ENCODE data around the gene AFF2. TPM values are rescaled to one million over a fixed set of nuclear protein-coding genes. Genes with fewer than 3 reads are reported as not detected.

The AFF2 gene
- total RNA-seq, 1 experiment from 2014 or later, result 0.06 TPM

DNA sequence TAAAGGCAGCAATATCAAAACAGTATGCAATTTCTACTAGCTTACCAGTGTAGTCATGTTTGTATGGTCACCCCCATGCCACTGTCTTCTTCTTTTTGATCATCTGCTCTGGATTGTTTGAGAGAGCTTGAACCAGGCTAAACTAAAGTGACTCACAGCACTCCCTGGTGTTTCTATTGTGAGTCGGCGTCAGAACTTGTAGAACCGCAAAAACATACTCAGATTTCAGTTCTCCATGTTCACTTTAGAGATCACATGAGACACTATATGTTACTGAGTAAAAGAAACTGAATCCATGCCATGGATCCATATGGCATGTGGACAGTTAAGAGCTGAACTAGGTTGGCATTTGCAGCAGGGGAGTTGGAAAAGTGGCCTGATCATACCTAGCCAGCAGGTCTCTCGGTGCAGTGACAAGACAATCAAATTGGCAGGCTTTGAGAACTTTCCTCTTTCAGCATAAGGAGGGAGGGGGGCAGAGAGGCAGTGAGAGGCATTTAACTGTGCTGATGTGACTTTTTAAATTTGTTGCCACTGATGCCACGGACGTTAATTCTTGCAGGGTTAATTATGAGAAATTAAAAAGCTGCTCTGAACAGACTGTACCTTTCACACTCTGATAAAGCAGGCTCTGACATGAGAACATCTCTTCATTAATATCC is 88.4 kb downstream of the AFF2 start:
- DNase-seq (ENCODE audit: low read depth), result no peak

DNA sequence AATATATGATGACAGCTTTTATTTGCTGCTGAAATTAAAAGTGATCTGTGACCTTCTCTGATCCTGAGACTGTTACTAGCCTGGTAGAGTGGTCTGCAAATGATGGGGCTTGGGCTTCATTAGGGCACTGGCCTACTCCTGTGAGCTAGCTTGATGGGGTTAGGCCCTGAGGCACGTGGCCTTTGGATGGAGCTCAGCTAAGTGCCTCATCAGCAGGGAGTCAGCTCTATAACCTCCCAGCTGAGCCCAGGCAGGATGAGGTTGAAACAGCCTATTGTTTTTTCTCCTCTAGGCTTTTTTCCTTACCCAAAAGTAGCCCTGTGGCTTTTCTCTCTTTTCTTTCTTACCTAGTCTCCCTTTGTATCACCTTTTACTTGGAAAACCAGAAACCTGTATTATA is 92.2 kb downstream of the AFF2 start:
- no peak for DNase-seq (ENCODE audit: low read depth)

DNA sequence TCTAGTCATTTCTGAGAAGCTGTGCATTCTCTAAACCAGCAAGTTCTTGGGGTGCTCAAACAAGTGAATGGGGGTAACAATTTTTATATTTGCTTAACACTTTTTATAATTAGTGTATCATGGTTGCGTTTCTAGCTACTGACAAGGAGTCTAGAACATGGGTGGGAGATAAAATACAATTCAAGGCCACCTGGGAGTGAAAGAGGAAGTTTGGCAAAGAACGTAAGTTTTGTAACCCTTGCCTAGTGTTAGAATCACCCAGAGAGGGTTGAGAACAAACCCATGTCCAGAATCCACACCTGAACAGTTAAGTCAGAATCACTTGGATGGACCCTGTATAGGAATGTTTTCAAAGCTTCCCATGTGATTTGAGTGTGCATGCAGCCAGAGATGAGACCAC is 92.7 kb downstream of the AFF2 start:
- no peak for DNase-seq (ENCODE audit: low read depth)

DNA sequence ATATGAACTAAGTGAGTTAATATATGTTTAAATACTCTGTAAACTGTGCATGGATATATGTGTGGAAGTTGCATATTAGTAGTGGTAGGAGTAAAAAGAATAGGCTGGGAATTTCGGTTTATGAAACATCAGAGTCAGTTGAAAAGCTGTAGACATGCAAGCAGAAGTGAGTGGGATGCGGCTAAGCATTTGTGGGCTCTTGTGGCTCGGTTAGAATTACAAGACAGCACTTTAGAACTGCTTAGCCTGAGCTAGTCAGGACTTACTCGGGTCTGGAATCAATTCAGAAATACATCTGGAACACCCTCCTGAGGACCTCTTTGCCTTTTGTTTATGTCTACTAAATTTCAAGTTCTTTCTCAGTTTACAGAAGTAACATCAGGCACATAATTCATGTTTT is 93.6 kb downstream of the AFF2 start:
- no peak for DNase-seq (ENCODE audit: low read depth)

DNA sequence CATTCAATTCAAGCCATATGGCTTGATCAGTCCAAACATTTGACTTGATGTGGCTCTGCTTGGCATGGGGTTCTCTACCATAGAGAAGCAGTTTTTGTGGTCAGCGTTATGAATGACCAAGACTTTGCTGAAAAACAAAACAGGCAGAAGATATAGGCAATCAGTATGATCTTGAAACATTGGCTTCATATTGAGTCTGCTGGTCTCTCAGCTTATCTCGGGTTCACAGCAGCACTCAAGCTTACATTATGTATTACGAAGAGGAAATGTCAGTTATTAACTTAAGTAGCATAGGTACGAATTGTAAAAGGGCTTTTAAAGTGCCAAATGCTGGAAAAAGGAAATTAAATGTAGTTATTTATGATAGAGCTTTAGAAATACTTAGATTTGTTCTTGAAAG is 99.0 kb downstream of the AFF2 start:
- DNase-seq (ENCODE audit: low read depth), result no peak

DNA sequence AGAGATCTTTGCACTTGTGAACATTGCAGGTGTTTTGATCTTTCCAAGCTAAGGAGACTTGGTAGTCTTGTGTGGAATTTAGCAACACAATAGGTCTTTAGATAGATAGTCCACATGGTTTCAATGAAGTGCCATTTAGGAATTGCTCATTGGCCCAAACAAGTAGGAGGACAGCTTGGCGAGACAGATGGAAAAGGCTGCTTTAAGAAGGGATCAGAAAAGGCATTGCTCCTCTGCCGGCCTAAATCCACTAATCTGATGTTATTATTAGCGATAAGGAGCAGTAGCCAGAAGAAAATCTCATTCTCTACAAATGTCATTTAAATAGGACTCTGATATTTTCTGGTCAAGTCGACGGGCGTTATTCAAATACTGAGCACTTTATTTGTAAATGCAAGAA is 99.7 kb downstream of the AFF2 start:
- no peak for DNase-seq (ENCODE audit: low read depth)

DNA sequence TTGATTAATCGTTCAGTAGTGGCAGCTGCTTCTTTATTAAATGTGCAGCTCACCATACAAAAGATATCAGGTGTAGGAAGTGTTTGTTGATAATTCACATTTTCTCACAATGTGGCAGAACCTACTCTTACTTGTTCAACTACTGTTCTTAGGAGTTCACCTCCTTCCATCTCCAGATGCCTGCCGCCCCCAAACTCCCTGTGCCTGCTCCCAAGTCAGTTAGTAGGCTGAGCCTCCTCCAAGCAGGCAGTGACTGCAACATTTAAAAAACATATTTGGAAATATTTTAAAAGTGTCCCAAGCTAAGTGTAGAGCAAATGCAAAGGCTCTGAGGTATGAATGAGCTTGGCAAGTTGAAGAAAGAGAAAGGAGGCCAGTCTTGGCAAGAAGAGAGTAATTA is 100.2 kb downstream of the AFF2 start:
- no peak for DNase-seq (ENCODE audit: low read depth)

DNA sequence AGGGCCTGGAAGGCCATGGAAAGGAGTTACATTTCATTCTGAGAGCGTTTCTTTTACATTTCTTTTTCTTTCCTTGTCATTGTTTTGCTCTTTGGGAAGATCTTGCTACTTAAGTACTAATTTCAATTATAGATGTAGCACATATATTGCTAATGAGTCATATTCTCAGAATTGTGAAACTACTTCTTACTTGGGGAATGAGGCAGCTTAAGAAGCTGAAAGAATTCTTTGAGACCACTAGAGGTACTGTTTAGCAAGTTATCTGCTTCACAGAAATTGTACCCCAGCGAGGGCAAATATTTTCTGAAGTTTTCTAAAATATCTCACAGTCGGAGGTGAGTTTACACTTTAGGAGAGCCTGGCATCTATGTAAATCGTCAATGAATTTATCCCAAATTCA is 100.6 kb downstream of the AFF2 start:
- DNase-seq (ENCODE audit: low read depth), result no peak

DNA sequence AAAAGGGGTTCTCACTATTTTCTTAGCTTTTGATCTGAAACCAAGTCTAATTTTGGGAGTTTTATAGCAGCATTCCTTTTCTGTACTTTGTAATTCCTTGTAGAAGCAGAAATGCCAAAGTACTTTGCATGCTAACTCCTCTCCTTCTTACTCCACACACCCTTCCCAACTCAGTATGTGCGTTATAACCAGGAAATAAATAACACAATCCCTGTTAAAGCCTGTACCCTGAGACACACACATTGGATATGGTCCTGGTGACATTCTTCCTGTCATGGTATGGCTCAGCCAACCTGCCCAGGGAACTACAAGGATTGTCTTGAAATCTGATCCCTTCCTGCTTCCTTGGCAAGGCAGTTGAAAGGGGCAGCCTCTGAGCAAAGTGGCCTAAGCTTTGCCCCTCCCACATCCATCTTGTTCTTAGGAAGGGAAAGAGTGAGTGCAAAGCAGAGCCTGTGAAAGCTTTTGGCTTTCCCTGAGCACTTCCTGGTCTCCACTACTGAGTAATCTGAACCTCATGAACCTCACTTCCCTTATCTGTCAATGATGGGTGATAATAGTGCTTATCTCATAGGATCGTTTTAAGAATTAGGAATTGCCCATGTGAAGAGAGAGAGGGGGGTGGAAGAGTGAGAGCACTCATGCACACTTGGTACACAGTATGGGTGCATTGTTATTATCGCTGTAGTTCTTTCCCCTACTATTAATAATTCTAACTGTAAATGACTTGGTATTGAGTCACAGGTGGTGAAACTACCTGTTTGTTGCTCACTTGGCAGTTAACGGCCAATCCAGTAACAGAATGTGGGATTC is 109.3 kb downstream of the AFF2 start:
- DNase-seq (ENCODE audit: low read depth), result no peak

DNA sequence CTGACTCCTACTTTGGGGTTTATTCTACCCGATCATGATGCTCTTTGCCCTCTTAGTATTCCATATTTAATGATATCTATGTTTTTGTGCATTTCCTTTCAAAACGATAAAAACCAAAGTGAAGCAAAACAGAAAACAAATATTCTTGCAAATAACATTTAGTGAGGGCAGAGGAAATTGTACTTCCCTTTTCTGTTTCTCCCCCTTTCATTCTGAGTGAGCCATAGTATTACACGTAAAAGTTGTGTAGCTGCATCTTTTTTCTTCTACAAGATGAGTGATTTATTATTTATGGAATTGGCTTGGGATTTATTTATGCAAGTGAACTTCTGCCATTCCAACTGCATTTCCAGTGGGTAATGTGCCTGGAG is 109.9 kb downstream of the AFF2 start:
- no peak for DNase-seq (ENCODE audit: low read depth)

DNA sequence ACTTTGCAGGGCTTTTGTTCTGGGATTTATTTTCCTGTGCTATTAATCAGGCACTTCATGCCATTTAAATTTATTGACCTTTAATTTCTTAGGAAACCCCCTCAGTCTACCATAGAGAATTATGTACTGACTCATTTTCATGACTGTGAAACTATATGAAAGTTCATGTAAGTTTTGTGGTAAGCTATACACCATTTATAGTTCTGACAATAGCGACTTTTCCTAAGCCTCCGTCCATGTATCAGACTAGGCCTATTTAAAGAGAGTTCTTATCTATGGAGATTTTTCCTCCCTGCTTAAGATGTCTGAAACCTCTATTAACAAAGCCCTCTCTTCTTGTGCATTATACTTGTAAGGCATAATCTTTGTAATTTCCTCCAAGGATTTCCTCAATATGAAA is 111.6 kb downstream of the AFF2 start:
- no peak for DNase-seq (ENCODE audit: low read depth)

DNA sequence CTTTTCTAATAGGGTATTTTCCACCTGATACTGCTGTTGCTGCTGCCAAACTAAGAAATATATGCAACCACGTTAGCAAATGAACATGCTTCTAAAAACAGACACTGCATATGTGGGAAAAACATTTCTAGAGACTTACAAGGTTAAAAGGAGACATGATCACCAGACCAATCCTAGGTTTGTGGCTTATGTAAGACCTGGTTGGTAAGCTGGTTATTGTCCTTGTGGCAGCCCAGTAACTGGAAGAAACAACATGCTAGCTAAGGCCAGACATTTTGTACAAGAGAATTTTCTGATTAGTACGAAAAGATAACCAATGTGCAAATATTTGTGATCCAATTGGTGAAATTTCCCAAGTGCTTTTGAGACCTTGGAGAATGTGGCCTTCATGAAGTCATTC is 112.0 kb downstream of the AFF2 start:
- DNase-seq (ENCODE audit: low read depth), result no peak

DNA sequence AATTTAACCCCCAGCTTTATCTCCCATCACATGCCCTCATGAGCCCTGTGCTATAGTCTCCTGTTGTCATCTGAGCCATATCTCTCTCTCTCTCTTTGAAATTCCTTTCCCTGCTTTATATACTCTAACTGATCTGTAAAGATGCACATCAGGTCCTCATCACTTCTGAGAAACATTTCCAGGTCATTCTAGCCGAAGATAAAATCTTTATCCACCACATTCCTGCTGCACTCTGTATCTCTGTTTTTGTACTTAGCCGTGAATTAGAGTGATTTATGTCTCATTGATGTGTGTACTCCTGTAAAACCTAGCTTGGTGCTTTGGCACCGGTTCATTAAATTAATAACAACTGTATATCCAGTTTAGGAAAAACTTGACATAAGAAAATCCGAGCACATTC is 113.2 kb downstream of the AFF2 start:
- no peak for DNase-seq (ENCODE audit: low read depth)

DNA sequence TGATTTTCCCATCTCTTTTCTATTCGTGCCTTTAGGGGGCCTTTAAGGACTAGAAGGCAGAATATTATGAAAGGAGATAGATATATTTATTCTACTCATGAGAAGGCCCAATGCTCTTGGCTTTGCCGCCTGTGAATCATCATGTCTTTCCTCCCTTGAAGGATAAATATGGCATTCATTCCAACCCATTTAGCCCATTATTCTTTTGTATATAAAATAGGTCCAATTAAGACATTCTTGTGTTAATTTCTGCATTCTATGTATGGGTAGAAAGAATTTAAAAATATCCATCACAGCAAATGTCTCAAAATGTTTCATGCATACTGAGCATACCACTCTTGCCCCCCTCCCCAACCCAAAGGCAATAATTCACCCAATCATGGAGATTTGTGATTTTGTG is 115.1 kb downstream of the AFF2 start:
- DNase-seq (ENCODE audit: low read depth), result no peak

DNA sequence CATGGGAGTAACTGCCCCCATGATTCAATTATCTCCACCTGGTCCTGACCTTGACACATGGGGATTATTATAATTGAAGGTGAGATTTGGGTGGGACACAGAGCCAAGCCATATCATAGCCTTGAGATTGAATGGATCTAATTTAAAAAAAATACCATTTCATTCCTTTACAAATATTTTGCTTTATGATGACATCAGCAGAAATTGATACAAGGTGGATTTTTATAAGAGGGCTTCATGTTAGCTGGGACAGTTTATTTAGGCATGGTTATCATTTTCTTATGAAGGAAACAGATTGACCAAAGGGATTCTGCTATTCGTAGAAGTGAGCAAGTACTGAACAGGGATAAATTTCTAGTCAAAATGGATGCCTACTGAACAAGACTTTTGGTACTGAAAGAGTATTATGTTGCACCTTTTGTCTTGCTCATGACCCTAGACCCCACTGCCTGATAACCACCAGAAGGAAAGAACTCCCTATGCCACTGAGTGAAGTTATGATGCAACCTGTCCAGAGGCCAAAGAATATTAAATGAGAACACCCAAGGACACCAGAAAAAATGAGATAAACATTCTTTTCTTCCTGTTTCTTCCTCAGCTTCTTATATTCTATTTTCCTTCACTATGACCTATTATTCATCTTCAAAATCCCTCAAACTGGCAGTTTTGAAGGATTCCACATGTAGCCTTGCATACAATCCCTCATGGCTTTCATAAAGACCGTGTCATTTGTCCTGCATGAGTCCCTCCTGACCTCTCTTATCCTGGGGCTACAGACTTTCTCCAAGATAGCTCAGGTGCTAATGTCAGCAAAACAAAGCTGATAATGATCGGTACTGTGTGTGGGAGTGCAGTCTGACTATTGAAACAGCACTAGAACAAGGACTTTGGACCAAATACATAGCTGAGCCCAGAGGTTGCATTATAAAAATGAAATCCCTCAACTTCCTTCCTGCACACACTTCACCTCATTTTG is 118.3 kb downstream of the AFF2 start:
- DNase-seq (ENCODE audit: low read depth), result no peak

DNA sequence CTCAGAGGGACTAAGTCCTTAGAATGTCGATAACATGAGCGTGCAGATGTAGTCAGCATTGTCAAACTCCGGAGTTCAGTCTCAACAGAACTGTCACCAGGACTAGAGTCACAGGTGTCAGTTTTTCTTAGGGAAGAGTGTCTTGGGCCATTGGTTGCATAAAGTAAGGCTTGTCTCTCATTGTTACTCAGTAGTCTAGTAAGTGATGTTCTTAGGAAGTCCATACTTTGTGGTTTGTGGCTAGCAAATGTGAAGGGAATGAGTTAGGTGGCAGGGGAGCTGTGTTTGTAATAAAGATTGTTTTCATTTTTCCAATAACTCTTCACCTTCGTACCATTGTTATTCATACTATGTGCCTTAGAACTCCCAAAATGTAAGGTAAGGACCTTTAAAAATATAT is 119.6 kb downstream of the AFF2 start:
- DNase-seq (ENCODE audit: low read depth), result no peak

DNA sequence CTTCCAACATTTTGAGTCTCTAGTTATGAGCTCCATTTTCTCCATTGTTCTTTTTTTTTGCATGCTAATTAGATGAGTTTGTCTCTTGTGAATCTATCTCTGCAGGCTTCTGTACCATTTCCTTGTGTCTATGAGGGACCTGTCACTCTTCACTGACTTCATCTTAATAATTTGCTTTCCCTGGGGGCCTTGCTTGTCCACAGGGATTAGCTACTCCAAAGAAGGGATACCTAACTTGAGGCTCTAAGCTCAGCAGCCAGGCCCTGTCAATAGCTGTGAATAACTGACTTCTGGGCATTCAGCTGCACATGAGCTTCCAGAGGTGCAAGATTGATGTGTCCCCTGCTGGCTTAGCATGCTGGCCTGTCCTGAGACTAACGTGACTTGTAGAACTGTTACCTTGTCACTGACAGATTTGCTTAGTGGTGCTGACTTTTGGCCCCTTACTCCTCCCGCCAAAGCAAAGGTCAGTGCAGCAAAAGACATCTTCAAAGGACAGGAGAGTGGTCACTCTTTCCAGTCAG is 124.6 kb downstream of the AFF2 start:
- no peak for DNase-seq (ENCODE audit: low read depth)

DNA sequence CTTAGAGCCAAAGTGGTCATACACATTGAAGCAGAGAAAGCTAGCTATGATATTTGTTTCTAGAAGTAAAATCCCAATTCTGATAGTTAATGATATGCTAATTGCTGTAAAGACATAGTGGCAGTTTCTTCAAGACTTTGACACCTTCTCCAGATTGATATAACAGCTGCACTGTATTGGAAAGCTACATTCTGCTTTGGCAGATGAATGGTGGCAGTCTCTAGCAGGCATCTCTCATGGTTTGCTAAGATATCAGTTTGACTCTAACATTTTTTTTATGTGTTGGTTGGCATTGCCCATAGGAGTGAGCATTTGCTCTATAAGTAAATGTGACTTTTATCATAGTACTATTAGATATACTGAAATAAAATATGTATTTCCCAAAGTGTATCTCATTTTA is 128.2 kb downstream of the AFF2 start:
- no peak for DNase-seq (ENCODE audit: low read depth)

DNA sequence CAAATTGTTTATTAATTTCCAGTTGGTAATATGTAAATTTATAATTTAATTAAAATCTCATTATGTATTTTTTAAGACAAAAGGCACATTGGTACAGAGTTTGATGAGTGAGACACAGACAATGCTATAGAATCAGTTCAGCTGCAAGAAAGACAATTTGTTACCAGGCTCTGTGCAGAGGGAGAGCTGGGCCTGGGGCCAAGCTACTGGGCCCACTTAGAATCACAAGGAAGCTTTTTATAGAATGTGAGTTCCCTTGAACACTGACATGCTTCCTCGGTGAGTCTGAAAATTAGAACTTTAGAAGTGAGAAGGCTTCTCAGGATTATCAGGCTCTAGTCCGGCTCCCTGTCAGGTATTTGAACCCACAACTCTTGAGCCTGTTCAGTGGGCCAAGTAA is 129.0 kb downstream of the AFF2 start:
- no peak for DNase-seq (ENCODE audit: low read depth)

DNA sequence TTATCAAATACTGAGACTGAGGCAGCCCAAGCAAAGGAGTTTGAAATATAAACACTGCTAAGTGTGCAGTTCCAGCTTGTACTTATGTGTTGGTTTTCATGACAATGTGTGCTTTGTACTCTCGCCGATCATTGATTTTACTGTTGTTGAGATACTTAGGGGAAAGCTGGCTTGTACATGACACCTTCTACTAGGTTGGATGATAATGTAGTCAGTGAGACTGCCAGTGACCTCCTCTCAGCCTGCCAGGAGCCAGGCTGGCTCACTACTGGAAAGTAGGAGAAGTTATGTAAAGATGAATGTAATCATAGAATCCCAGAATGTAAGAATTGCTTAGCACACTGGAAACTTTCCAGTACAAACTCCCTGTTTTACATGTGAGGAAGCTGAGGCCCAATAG is 132.0 kb downstream of the AFF2 start:
- DNase-seq (ENCODE audit: low read depth), result no peak

DNA sequence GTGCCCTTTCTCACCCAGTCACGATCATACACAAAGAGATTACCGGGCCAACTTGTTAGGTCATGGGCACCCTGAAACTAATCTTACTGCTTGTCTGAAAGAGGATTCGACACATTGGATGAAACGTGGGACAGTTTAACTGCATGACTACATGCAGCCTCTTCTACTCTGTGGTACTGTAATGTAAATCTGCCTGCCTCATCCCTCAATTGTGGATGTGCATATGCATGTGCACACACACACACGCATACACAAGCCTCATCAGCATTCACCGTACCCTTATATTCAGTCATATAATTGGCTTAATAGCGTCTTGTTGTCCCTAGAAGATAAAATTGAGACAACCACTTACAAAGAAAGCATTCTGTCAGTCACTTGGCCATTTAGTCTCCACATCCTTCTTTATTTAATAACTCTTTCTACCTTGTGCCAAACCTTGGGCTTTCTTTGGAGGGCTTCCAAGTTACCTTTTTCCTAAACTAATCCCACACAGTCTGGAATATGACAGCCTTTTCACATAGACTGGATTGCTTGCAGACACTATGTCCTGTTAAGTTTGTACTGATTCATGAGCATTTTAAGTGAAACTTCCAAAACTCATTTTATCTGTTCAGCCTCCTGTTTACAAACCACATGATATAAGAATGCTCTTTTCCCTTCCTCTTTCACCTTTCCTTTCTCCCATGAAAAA is 132.9 kb downstream of the AFF2 start:
- no peak for DNase-seq (ENCODE audit: low read depth)

DNA sequence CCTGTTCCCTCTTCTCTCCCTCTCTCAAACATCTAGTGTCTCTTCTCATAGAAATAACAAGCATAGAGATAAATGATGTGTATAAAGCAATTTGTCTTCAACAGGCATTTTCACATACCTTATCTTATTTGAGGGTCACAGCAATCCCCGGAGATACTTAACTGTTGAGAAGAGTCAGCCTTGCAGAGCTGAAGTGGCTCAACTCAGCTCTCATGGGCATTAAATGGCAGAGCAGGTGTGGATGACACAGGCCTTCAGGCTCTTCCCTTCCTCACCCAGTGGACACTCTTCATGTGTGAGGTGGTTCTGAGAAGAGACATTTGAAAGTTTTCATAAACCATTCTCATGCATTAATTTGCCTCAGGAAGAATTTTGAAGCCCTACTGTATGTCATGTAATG is 134.2 kb downstream of the AFF2 start:
- DNase-seq (ENCODE audit: low read depth), result no peak
